Common myeloid progenitor, CD34-positive (primary cell): ENCODE measurements around the gene KRR1.

Experiments
- CTCF ChIA-PET: fragments of 350-600 bp; sonication (Branson Sonifier 250); formaldehyde crosslinking; loops from one replicate; lab custom pipeline; 2021; ENCODE audit warnings: antibody characterized with exemption; lab: Charles Lee
- POLR2A ChIA-PET: fragments of 350-600 bp; sonication (Branson Sonifier 250); formaldehyde crosslinking; loops from one replicate; lab custom pipeline; 2021; ENCODE audit warnings: antibody characterized with exemption; lab: Charles Lee
- DNase-seq, 3 donors: peaks; one replicate each; pipeline versions ENCODE4 v3.0.0 to v3.0.0-alpha.2; 2013
- H3K27ac ChIP-seq, 2 experiments: 1 replicate in 1 of 2; 2 replicates in 1 of 2; pipeline ENCODE4 v1.7.0; 2013; ENCODE audit warnings: inconsistent platforms in 2 of 2, low read length in 2 of 2, mild to moderate bottlenecking in 2 of 2, low read depth in 1 of 2, moderate library complexity in 1 of 2; ENCODE audit not compliant: severe bottlenecking in 2 of 2, insufficient read depth in 1 of 2, poor library complexity in 1 of 2
- H3K27me3 ChIP-seq, 5 experiments: replicated peaks in 2 of 5; 1 replicate in 3 of 5; 2 replicates in 2 of 5; pipeline versions ENCODE4 v1.6.1 to v1.7.0; 2013; ENCODE audit warnings: low read length in 4 of 5, mild to moderate bottlenecking in 2 of 5, moderate library complexity in 2 of 5, inconsistent platforms in 1 of 5; ENCODE audit not compliant: insufficient read depth in 5 of 5, control insufficient read depth in 4 of 5
- H3K36me3 ChIP-seq, 4 experiments: 1 replicate in 2 of 4; 2 replicates in 2 of 4; pipeline versions ENCODE4 v1.6.1 to v1.7.0; 2013; ENCODE audit warnings: low read length in 3 of 4, control low read depth in 1 of 4, mild to moderate bottlenecking in 1 of 4; ENCODE audit not compliant: control insufficient read depth in 4 of 4, insufficient read depth in 4 of 4
- H3K4me1 ChIP-seq, 4 experiments: 1 replicate in 3 of 4; 2 replicates in 1 of 4; pipeline versions ENCODE4 v1.6.1 to v1.7.1; 2013; ENCODE audit warnings: low read length in 3 of 4, mild to moderate bottlenecking in 3 of 4, control low read depth in 1 of 4, inconsistent platforms in 1 of 4, moderate library complexity in 1 of 4; ENCODE audit not compliant: control insufficient read depth in 4 of 4, insufficient read depth in 4 of 4; ENCODE audit errors: control extremely low read depth in 1 of 4
- H3K4me3 ChIP-seq, 7 experiments: 1 replicate in 4 of 7; 2 replicates in 3 of 7; pipeline versions ENCODE4 v1.5.1 to v1.7.0; 2013; ENCODE audit warnings: mild to moderate bottlenecking in 7 of 7, low read length in 6 of 7, moderate library complexity in 6 of 7, inconsistent platforms in 2 of 7, low read depth in 2 of 7, control low read depth in 1 of 7; ENCODE audit not compliant: insufficient read depth in 4 of 7, control insufficient read depth in 1 of 7; ENCODE audit errors: extremely low read depth in 1 of 7
- H3K9me3 ChIP-seq, 5 experiments: 1 replicate in 4 of 5; 2 replicates in 1 of 5; pipeline versions ENCODE4 v1.6.1 to v1.7.1; 2013; ENCODE audit warnings: low read length in 4 of 5, mild to moderate bottlenecking in 2 of 5, inconsistent platforms in 1 of 5, low read depth in 1 of 5, moderate library complexity in 1 of 5; ENCODE audit not compliant: control insufficient read depth in 4 of 5, insufficient read depth in 2 of 5; ENCODE audit errors: control extremely low read depth in 1 of 5
- WGBS: methylation state at CpG from one replicate; pipeline ENCODE4 v1.1.5; 2013; ENCODE audit not compliant: insufficient coverage; 5-methylcytosine and 5-hydroxymethylcytosine counted together

The KRR1 gene

DNA sequence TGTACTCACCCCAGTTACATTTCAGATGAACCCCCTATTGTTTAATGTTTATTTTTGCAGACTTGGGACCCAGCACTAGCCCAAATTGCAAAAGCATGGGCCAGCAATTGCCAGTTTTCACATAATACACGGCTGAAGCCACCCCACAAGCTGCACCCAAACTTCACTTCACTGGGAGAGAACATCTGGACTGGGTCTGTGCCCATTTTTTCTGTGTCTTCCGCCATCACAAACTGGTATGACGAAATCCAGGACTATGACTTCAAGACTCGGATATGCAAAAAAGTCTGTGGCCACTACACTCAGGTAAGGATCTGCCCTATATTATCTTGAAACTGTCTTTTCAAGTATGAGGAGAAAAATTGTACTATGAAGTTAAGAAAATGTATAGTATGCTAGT lies 29.6 kb downstream of the KRR1 start:
- peaks cover 0 to 31% (median 3%) of the 10 kb centered on the region in 4 experiments for H3K36me3 ChIP-seq
- DNase-seq = peak in 2 of 3 donors; percentile 54 to 57
- peak overlapping the region; percentile 80 to 87 for H3K27ac ChIP-seq
- WGBS = 0% methylated on average over 1 of the region's 4 CpGs
- no peaks in the 10 kb centered on the region for H3K27me3 ChIP-seq
- H3K9me3 ChIP-seq = no peaks in the 10 kb centered on the region
- H3K4me3 ChIP-seq = peak overlapping the region; percentile 9 to 91 (median 68)
- ChIA-PET CTCF (interaction anchor here (1.3 to 7.8 kb wide), 4 partner anchors 21 to 148 kb away, joined by 4 to 70 read pairs (median 44); partner anchors contain the start of genes GLIPR1L1 and GLIPR1L2), POLR2A (no interaction called here)
- H3K4me1 ChIP-seq = peaks cover 57 to 91% (median 70%) of the 10 kb centered on the region in 4 experiments

DNA sequence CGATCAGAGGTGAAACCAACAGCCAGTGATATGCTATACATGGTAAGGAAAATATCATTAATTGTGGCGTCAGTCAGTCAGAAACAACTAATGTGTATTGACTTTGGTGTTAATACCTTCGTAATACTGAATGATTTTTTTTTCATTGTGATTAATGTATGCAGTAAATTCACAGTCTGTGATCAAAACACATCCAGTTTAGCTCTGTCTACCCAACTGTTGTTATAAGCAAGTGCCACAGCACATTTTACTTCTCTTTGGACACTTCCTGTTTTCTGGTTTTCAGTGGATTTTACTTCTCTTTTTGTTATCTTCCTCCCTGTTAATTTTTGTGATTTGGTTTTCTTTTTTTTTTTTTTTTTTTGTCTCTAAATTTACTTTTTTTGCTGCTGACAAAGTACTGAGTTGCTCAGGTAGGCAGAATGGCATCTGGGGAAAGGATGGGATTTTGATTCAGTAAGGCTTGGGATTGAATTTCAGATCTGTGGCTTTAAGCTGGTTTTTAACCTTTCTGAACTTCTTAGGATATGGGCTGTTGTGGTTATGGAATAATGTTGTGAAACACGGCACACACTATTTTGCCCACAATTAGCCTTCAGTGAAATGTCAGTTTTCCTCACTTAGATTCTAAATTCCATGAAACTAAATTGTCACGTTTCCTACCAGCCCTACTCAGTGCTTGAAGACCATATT lies 30.2 kb downstream of the KRR1 start:
- DNase-seq = peak; percentile 47 to 85 (median 74)
- peak overlapping the region; percentile 80 to 87 for H3K27ac ChIP-seq
- POLR2A ChIA-PET = no interaction called here
- no peaks in the 10 kb centered on the region for H3K9me3 ChIP-seq
- no peaks in the 10 kb centered on the region for H3K27me3 ChIP-seq
- WGBS = 4% methylated on average over 2 of the region's 5 CpGs
- peaks cover 0 to 24% (median 2%) of the 10 kb centered on the region in 4 experiments for H3K36me3 ChIP-seq
- CTCF ChIA-PET = interaction anchor here (1.3 to 7.8 kb wide), 6 partner anchors 9 to 549 kb away, joined by 4 to 70 read pairs (median 9); partner anchors contain the start of genes GLIPR1L1 and GLIPR1L2
- peaks cover 57 to 92% (median 72%) of the 10 kb centered on the region in 4 experiments for H3K4me1 ChIP-seq
- H3K4me3 ChIP-seq = peak overlapping the region in 6 of 7 experiments; percentile 67 to 91 (median 68)

DNA sequence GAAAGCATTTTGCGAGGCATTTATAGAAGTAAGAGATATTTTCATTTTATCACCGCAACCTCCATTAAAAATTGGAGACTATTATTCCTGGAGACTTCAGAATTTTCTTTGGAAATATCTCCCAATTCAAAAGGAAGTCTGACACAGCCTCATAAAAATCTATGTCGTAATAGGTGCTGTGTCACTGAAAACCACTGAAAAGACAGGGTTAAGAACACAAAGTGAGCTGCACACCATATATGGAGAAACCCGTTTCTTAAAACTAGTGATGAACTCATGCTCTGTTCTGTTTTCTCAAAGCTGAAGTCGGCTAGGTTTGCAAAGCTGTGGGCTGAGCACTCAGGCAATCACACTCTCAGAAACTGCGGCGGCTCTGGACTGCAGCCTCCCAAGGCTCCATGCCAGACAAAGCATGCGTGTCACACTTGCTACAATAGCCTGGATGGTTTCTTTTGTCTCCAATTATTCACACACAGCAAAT lies 30.9 kb downstream of the KRR1 start, which contains the start of gene GLIPR1:
Gene GLIPR1, plus strand, starts transcription at position 287 of the 481 bp plus-strand sequence. Its CDS starts 126 bp downstream, at position 413.
- H3K27ac ChIP-seq = peak within 1 kb of the TSS; percentile 80 to 87
- peaks cover 54 to 90% (median 73%) of the 10 kb centered on the region in 4 experiments for H3K4me1 ChIP-seq
- peak; percentile 78 to 92 (median 91) for DNase-seq
- H3K27me3 ChIP-seq = no peaks in the 10 kb centered on the region
- H3K36me3 ChIP-seq = peaks cover 0 to 19% (median 0%) of the 10 kb centered on the region in 4 experiments
- CTCF ChIA-PET = interaction anchor here (1.3 to 7.8 kb wide), 8 partner anchors 9 to 550 kb away, joined by 3 to 70 read pairs (median 7); partner anchors contain the start of genes GLIPR1L1 and GLIPR1L2
- H3K9me3 ChIP-seq = no peaks in the 10 kb centered on the region
- WGBS = 2% methylated on average over 6 of the region's 8 CpGs
- POLR2A ChIA-PET = no interaction called here
- H3K4me3 ChIP-seq = peak within 1 kb of the TSS; percentile 16 to 91 (median 68)

DNA sequence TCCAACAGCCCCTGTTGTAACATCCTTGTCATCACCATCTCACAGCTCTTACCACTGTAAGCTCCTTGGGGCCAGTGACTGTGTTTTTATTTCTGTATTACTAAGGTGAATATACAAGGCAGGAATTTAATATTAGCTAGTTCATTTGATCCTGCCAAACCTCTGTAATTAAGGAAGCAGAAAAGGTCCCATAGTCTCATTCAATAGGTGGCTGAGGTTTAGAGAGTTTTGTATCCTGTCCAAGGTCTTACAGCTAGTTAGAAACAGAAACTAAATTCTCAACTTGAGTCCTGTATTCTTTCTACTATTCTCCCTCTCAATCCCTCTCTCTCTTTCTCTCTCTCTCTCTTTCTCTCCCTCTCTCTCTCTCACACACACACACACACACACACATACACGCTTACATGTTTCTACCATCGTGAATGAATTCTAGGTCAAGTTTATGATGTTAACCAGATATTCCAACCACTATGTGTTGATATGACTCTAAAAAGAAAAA lies 31.4 kb downstream of the KRR1 start:
- ChIA-PET CTCF (interaction anchor here (1.0 to 7.8 kb wide), 13 partner anchors 8 to 550 kb away, joined by 3 to 70 read pairs (median 4); partner anchors contain the start of genes GLIPR1L1 and GLIPR1L2), POLR2A (no interaction called here)
- H3K27ac ChIP-seq = peak overlapping the region; percentile 80 to 87
- H3K4me1 ChIP-seq = peaks cover 53 to 88% (median 73%) of the 10 kb centered on the region in 4 experiments
- peaks cover 0 to 18% (median 0%) of the 10 kb centered on the region in 4 experiments for H3K36me3 ChIP-seq
- no CpG with 5 or more reads among the region's 2 CpGs for WGBS
- no peaks in the 10 kb centered on the region for H3K9me3 ChIP-seq
- peak overlapping the region in 6 of 7 experiments; percentile 67 to 91 (median 68) for H3K4me3 ChIP-seq
- H3K27me3 ChIP-seq = no peaks in the 10 kb centered on the region
- DNase-seq = peak; percentile 54 to 82 (median 77)

DNA sequence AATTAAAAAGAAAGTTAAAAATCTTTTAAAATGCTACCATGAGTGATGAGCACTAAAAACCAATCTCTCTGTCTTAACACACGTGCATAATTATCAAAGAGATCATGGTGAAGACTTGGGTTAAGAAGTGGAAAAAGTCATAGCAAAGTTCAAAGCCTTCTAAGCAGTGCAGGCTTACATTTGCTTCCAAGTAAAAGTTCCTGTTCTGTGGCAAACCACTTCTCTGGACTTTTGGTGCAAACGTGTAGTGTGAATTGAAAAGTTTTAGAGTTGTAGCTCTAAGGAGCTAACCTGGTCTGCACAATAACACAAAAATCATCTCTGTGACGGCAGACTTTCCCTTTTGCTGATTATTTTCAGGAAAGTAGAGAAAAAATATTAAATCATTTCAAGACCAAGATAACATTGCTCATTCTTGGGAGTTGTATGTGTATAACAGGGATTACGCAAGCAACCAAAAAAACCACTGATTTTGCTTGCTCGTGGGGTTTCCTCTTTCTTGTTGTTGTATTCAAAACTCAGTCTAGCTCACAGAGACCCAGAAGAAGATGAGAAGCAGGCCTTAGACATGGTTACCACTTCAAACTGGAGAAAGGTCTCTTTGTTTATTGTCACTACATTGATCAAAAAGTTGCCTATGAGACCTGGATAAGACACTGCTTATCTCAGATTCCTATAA lies 33.2 kb downstream of the KRR1 start:
- Histone ChIP-seq H3K4me1 (peaks cover 48 to 86% (median 69%) of the 10 kb centered on the region in 4 experiments), H3K36me3 (peaks cover 0 to 2% (median 0%) of the 10 kb centered on the region in 4 experiments), H3K4me3 (peak overlapping the region in 6 of 7 experiments; percentile 5 to 62 (median 31)), H3K27me3 (no peaks in the 10 kb centered on the region), H3K9me3 (no peaks in the 10 kb centered on the region), H3K27ac (peak overlapping the region; percentile 6 to 31)
- 0% methylated on average over 2 of the region's 5 CpGs for WGBS
- CTCF ChIA-PET = interaction anchor here (1.1 to 2.1 kb wide), 6 partner anchors 10 to 89 kb away, joined by 3 to 7 read pairs (median 4); partner anchors contain the start of gene GLIPR1L2
- peak; percentile 72 to 90 (median 89) for DNase-seq
- POLR2A ChIA-PET = interaction anchor here (0.8 kb wide), 1 partner anchor 82 kb away, joined by 3 read pairs; no protein-coding TSS in a partner anchor

DNA sequence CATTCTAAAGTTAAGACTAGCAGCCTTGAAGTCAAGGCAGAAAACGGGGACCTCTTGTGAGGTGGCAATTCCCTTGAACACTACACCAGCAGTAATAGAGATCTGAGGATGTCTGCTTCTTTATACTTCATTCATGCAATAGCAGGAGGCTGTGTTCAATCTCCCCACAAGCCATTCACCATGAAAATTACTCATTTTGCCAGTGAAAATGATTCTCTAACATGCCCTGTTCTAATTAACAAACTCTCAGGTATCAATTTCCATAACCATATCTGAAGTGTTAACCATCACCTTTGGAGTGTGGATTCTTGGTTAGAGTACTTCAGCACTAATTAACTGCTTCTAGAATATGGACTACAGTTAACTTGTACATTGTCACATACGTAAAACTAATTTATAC lies 34.3 kb downstream of the KRR1 start:
- H3K9me3 ChIP-seq = no peaks in the 10 kb centered on the region
- no peaks in the 10 kb centered on the region for H3K27me3 ChIP-seq
- no peak for DNase-seq
- POLR2A ChIA-PET = no interaction called here
- 100% methylated on average over 1 of the region's 2 CpGs for WGBS
- H3K4me3 ChIP-seq = no peak overlapping the region
- CTCF ChIA-PET = interaction anchor here (0.8 to 4.3 kb wide), 5 partner anchors 8 to 86 kb away, joined by 3 to 25 read pairs (median 4); partner anchors contain the start of gene GLIPR1L2
- H3K27ac ChIP-seq = peak overlapping the region in 1 of 2 experiments; percentile 36
- H3K4me1 ChIP-seq = peaks cover 46 to 85% (median 71%) of the 10 kb centered on the region in 4 experiments
- no peaks in the 10 kb centered on the region for H3K36me3 ChIP-seq
